NCI-H1436 treated with DMSO at 0.1 percent for 48 hours (cell line): ENCODE measurements around the gene CTAGE15.
"Not testable (repeated sequence)": the region's sequence is repeated elsewhere in the genome, so short reads cannot be mapped to it uniquely, and the experiment has no call there.

Source experiments
- DNase-seq: peaks from one replicate; lab custom pipeline; 2025; lab: John Stamatoyannopoulos, UW

CTAGE15 gene

GRCh38 chr7:143622130-143622529 lies 50.5 kb downstream of the CTAGE15 start:
- not testable (repeated sequence) for DNase-seq
